ENCODE results near the gene MRGPRE.

MRGPRE gene

GRCh38 chr11:3194016-3194816, 38.0 kb downstream of the MRGPRE start:
- DNase-seq = no peak

- no peak for DNase-seq
These were observed 38.7 kb downstream of the MRGPRE start for GRCh38 chr11:3193373-3194015.

- DNase-seq = no peak
These were observed 39.5 kb downstream of the MRGPRE start for GRCh38 chr11:3192511-3193372.

GRCh38 chr11:3191586-3192324, 40.5 kb downstream of the MRGPRE start:
- no peak for DNase-seq

GRCh38 chr11:3190600-3190999, 41.6 kb downstream of the MRGPRE start:
- DNase-seq = no peak

- no peak for DNase-seq
These were observed 42.2 kb downstream of the MRGPRE start for GRCh38 chr11:3189886-3190583.

GRCh38 chr11:3189196-3189843, 42.9 kb downstream of the MRGPRE start:
- DNase-seq = no peak

GRCh38 chr11:3188496-3189195, 43.6 kb downstream of the MRGPRE start:
- DNase-seq = no peak

GRCh38 chr11:3186166-3186953, 45.9 kb downstream of the MRGPRE start:
- DNase-seq = no peak

GRCh38 chr11:3184732-3185347, 47.4 kb downstream of the MRGPRE start:
- no peak for DNase-seq

- no peak for DNase-seq
These were observed 48.7 kb downstream of the MRGPRE start for GRCh38 chr11:3183523-3183922.

GRCh38 chr11:3182462-3182852, 49.8 kb downstream of the MRGPRE start:
- DNase-seq = no peak

GRCh38 chr11:3181725-3182461, 50.3 kb downstream of the MRGPRE start:
- DNase-seq = no peak

- no peak for DNase-seq
These were observed 51.3 kb downstream of the MRGPRE start for GRCh38 chr11:3180869-3181268.

- DNase-seq = no peak
These were observed 53.9 kb downstream of the MRGPRE start for GRCh38 chr11:3178349-3178748.

- DNase-seq = no peak
These were observed 54.3 kb downstream of the MRGPRE start for GRCh38 chr11:3177931-3178330.

Data from SHP77 (cell line).